HG03575 (cell line): Measurements from ENCODE around the gene PARVA.

Experiments used
- ATAC-seq: cut with Tn5 transposase; IDR thresholded peaks from one replicate; pipeline ENCODE4 v1.9.1; 2021; ENCODE audit not compliant: unreplicated experiment, insufficient number of reproducible peaks, low FRiP score; ENCODE audit errors: extremely low read depth

Gene PARVA

DNA sequence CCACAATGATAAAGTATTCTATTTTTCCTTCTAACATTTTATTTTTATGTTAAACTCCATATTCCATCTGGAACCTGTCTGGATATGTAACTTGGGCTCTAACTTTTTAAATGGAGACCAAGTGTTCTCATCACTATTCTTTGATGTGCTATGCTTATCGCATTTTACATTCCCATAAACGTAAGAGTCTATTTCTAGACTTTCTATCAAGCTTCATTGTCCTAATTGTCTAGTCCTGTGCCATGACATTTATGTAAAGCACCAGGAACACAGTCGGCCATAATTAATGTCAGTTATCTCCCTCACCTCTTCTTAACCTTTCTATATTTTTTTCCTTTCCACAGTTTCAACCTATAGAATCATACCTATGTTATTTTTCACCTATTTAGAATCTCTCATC lies 183.0 kb downstream of the PARVA start:
- no peak for ATAC-seq

DNA sequence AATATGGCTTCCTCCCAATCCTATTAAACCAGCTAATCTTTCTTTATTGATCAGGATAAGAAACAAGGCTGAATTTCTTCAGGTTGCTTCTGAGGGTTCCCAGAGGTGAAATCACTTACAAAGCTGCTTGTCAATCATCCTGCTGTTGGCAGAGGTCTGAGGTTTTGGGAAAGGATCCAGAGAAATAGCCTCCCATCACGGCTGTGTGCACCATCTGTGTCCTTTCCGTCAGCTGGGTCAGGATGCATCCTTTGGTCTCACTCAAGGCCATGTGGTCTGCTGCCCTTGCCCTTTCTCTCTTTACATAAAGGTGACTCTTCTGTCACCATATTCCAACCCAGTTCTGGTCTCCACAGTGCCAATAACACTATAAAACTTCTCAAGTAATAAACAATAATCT lies 183.5 kb downstream of the PARVA start:
- ATAC-seq: no peak

DNA sequence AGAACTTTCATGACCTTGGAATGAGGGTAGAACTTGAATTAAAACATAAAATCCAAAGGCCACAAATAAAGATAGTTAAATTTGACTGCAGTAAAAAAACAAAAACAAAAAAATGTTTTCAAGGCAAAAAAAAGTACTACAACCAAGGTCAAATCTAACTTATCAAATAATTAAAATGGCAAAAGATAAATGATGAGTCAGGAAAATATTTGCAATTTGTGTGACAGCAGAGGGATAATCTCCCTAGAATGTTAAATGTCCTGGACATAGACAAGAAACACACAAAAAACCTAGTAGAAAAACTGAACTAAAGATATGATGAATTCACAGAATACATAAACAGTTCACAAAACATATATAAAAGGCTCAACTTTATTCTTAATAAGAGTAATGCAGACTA lies 186.6 kb downstream of the PARVA start:
- no peak for ATAC-seq

DNA sequence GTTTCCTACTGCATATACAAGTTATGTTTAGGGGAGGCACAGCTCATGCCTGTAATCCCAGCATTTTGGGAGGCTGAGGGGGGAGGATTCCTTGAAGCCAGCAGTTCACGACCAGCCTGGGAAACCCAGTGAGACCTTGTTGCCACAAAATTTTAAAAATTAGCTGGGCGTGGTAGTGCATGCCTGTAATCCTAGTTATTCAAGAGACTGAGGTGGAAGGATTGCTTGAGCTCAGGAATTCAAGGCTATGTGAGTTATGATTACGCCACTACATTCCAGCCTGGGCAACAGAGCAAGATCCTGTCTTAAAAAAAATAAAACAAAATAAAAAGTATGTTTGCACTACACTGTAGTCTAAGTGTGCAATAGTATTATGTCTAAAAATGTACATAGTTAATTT lies 188.0 kb downstream of the PARVA start:
- ATAC-seq: no peak

DNA sequence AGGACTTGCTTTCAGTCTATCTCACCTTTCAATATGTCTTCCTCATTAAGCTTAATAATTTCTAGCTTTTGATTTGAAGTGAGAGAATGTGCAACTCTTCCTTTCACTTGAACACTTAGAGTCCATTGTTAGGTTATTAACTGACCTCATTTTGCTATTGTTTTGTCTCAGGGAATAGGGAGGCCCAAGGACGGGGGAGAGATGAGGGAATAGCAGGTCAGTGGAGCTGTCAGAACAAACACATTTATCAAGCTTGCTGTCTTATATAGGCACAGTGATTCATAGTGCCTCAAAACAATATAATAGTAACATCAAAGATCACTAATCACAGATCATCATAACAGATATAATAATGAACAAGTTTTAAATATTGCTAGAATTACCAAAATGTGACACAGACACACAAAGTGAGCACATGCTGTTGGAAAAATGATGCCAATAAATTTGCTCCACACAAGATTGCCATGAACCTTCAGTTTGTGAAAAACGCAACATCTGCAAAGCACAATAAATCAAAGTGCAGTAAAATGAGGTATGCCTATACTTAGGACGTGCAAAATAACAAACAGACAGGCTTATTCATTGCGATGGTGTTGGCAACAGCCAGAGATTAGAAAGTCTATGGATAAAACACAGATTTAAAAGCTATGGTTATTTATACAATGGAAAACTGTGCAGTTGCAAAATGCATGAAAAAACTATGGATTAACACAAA lies 190.5 kb downstream of the PARVA start:
- ATAC-seq: no peak

DNA sequence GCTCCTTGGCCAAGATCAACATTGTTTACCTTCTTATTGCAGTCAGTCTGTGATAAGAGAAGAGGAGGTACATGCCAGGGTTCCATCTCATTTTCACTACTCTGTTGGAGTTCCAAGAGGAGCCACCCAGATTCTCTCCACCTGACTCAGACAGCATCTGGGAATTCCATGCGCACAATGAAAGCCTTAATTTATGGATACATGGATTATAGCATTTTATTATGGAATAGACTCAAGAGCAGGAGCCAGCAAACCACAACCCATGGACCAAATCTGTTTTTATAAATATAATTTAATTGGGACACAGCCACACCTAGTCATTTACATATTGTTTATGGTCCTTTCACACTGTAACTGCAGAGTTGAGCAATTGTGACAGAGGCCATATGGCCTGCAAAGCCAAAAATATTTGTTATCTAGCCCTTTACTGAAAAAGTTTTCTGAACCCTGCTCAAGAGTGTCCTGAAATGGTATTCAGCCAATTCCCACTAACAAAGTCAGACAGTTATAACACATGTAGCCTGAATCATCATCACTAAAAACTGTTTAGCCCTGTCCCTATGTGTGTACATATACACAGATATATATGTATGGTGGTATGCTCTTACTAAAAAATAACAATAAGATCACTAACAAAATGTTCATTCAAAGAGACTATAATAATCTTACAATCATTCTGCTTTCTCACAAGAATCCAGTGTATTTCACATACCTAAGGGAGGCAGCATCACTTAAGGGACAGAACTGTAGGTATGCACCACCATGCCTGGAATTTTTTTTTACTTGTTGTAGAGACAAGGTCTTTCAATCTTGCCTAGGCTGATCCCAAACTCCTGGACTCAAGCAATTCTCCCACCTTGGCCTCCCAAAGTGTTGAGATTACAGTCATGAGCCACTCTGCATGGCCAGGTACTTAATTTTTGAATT lies 192.4 kb downstream of the PARVA start:
- no peak for ATAC-seq

DNA sequence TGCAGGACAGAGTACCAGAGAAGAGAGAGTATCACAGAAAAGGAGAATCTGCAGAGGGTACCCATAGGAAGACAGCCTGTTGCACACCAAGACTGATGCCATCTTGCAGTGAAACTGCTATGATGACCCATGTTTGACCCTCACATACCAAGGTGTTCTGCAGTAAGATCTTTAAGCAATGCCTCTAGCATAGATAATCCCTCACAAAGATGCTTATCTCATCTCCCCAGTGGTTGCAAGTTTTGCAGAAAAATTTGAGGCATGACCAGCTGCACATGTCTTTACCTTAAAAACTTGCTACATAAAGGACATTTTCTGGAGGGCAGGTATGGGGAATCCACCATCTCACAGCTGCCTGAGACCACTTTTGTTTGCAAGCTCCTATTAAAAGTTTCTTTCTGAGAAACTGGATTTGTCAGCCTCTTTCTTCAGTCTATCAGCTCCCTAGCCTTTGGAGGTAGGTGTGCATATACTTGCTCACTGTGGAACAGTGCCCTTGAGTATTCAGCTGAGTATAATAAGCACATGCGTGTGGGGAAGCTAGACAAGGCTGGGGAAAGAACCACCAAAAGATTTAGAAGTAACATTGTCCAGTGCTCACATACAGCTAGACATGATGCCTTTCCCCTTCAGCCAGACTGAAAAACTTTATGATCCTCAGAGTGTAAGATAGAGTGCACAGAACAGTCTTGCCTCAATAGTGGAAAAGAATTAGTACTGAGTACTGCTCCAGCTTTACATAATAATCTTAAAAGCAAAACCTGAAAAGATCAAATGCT lies 196.5 kb downstream of the PARVA start:
- ATAC-seq: no peak

DNA sequence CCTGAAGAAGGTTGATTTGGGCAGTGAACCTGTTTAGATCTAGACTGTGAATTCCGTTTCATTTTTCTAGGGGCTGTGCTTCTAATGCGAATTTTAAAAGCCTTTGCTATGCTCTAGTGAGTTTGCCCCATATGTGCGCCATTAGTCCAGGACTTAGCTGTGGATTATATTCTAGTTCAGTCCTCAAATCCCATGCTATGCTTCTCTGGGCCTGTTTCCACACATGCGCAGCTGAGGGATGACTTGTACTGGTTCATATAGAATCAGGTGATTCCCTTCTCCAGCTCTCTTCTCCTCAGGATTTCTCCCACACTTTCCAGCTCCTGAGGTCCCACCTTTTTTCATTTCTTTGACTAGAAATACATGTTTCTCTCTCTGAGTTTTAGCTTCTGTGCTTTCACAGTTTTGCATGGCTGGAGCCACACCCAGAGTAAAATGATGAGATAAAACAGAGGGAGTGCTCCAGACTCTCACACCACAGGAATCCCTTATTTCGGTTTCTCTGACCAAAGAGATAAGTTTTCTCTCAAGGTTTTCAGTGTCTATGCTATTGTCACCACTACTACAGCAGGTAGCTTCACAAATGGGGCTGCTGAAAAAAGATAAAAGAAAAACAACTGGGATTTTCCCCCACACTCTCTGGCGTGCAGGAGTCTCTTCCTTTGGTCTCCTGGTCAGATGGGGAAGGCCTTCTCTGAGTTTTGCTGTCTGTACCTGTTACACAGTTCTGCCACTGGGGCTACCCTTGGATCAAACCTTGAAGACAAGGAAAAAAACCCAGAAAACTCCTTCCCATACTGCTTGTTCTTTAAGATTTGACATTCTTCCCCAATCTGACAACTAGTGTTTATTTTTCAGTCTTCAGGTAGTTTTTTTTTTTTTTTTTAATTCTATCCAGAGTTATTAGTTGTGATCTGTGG lies 200.6 kb downstream of the PARVA start:
- no peak for ATAC-seq

DNA sequence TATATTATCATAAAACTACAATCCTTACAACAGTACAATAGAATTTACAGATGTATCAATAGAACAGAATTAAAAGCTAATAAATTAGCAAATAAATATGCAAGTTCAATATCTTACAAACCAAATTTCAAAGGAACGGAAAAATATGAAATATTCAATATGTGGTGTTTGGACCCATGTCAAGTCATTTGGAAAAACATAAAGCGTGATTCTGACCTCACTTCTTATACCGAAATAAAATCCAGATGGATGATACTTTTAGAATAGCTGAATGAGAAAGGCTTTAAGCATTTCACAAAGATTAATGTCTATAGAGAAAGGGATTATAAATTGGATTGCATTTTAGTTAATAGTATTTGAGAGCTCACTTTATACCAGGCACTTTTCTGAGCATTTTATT lies 204.0 kb downstream of the PARVA start:
- ATAC-seq: no peak

DNA sequence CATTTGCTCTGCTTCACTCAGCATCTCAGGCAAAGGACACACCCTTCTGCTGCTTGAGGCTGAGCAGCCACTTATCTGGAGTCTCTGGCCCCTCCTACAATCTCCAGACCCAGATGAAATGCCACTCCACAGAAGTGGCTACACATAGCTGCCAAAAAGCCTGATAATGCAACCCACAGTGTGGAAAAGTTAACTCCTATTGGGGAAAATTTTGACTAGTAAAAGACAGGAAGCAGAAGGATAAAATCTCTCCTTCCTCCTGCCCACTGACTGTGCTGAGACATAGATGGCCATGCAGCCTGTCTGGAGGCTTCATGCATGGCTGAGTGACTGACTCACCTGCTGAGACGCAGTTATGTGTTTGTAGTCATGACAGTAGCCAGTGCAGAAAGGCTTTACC lies 204.6 kb downstream of the PARVA start:
- no peak for ATAC-seq
